HAP-1 (cell line): ENCODE data around the gene GAK.

Experiments used
- DNase-seq, 2 experiments: peaks; one replicate each; pipeline ENCODE4 v3.0.0-alpha.2; 2016 to 2020; ENCODE audit warnings: low spot score in 2 of 2
- H3K27me3 ChIP-seq: fragments of 250-450 bp; sonication (Bioruptor Pico); 2 replicates; pipeline ENCODE4 v1.5.1; 2020; ENCODE audit warnings: low read depth, mild to moderate bottlenecking, moderate library complexity
- H3K36me3 ChIP-seq: fragments of 250-450 bp; sonication (Bioruptor Pico); replicated peaks from 2 replicates; pipeline ENCODE4 v1.5.1; 2020; ENCODE audit warnings: mild to moderate bottlenecking
- H3K4me1 ChIP-seq: fragments of 250-450 bp; sonication (Bioruptor Pico); 2 replicates; pipeline ENCODE4 v1.5.1; 2020; ENCODE audit warnings: mild to moderate bottlenecking
- H3K4me3 ChIP-seq: fragments of 250-450 bp; sonication (Bioruptor Pico); 2 replicates; pipeline ENCODE4 v1.5.1; 2020; ENCODE audit warnings: mild to moderate bottlenecking, moderate library complexity
- H3K9me3 ChIP-seq: fragments of 250-450 bp; sonication (Bioruptor Pico); 2 replicates; pipeline ENCODE4 v1.5.1; 2020; ENCODE audit warnings: mild to moderate bottlenecking, moderate library complexity
- in situ Hi-C: fragments of 300-500 bp; cut with MboI; formaldehyde crosslinking; loops from 3 replicates; pipeline ENCODE4 v1.14.3; 2020; ENCODE audit warnings: low sequenced_read_pairs, inconsistent platforms, mixed read lengths

GAK gene

GRCh38 chr4:829761-830600 is 102.1 kb downstream of the GAK start:
- in situ Hi-C loops, result no loop called here
- H3K36me3 ChIP-seq, result no peaks in the 10 kb centered on the region
- H3K4me3 ChIP-seq, result no peak overlapping the region
- no peaks in the 10 kb centered on the region for H3K4me1 ChIP-seq
- peaks cover 4% of the 10 kb centered on the region; the same call in 1 of the 2 replicates for H3K9me3 ChIP-seq
- no peak for DNase-seq
- peaks cover 14% of the 10 kb centered on the region for H3K27me3 ChIP-seq

DNA sequence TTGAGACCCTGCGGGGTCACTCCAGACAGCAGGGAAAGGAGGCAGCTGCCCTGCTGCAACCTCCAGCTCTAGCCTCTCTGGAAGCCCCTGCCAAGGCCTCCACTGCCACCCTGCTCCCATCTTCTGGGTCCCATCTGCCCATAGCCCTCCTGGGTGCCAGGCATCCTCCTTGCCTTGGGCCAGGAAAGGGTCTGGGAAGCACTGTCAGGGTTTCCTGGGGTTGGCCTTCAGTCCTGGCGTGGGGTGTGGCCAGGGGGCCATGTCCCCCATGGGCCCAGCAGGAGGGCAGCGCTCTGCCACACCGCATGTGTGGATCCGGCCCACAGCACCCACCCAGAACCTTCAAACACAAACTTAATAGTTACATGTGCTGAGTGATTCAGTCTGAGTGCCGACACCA is 102.8 kb downstream of the GAK start:
- Histone ChIP-seq H3K4me3 (no peak overlapping the region), H3K4me1 (no peaks in the 10 kb centered on the region), H3K9me3 (peaks cover 4% of the 10 kb centered on the region; the same call in 1 of the 2 replicates), H3K36me3 (no peaks in the 10 kb centered on the region), H3K27me3 (peaks cover 21% of the 10 kb centered on the region)
- no peak for DNase-seq
- in situ Hi-C loops, result no loop called here

DNA sequence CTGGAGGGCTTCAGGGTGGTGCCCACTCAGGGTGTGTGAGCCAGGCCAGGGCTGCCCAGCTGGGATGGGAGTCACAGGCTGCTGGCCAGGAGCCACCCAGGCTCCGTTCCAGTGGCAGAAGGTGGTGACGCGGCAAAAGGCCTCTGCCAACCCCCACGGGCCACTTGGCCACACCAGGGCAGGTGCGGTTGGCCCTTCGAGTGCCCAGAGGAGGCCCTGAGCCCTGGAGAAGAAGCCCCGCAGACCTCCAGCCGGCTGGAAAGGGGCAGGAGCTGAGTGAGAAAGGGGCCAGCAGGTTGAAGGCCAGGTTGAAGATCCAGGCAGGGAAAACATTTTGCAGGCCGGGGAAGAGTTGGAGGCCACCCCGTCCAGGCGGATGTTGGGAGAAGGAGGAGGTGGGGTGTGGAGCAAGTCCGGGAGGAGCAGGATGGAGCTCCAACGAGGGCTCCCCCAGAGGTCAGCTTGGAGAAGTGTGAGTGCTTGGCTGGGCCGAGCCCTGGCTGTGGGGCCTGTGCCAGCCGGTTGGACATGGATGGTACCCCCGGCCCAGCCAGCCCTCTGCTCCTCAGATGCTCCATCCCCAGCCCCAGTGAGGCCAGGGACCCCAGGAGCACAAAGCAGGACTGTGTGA is 103.4 kb downstream of the GAK start:
- H3K27me3 ChIP-seq, result peaks cover 26% of the 10 kb centered on the region
- H3K36me3 ChIP-seq, result no peaks in the 10 kb centered on the region
- DNase-seq, result no peak

GRCh38 chr4:827209-828081 is 104.7 kb downstream of the GAK start:
- H3K4me1 ChIP-seq, result no peaks in the 10 kb centered on the region
- peaks cover 4% of the 10 kb centered on the region; the same call in 1 of the 2 replicates for H3K9me3 ChIP-seq
- H3K36me3 ChIP-seq, result no peaks in the 10 kb centered on the region
- no peak for DNase-seq
- in situ Hi-C loops, result no loop called here
- peaks cover 33% of the 10 kb centered on the region for H3K27me3 ChIP-seq
- H3K4me3 ChIP-seq, result no peak overlapping the region

More for the DNA sequence above, 103.4 kb downstream of the GAK start:
- Histone ChIP-seq H3K4me1 (no peaks in the 10 kb centered on the region), H3K9me3 (peaks cover 4% of the 10 kb centered on the region; the same call in 1 of the 2 replicates), H3K4me3 (no peak overlapping the region)
- in situ Hi-C loops, result no loop called here

GRCh38 chr4:826508-827208 is 105.5 kb downstream of the GAK start:
- no peak for DNase-seq
- Histone ChIP-seq H3K36me3 (no peaks in the 10 kb centered on the region), H3K27me3 (peaks cover 35% of the 10 kb centered on the region), H3K4me3 (peak overlapping the region; percentile 17), H3K4me1 (no peaks in the 10 kb centered on the region), H3K9me3 (peaks cover 4% of the 10 kb centered on the region; the same call in 1 of the 2 replicates)
- in situ Hi-C loops, result no loop called here

- Histone ChIP-seq H3K4me1 (no peaks in the 10 kb centered on the region), H3K27me3 (peaks cover 38% of the 10 kb centered on the region), H3K9me3 (no peaks in the 10 kb centered on the region), H3K36me3 (no peaks in the 10 kb centered on the region), H3K4me3 (peak within 1 kb of the TSS; percentile 17)
- in situ Hi-C loops, result no loop called here
- peak; percentile 12 to 72 for DNase-seq
Observed at GRCh38 chr4:825971-826330, 106.2 kb downstream of the GAK start, which contains the start of gene CPLX1. CPLX1 (minus strand) TSS chr4:826129; CDS start chr4:824522, 1,607 bp downstream.

- peak in 1 of 2 experiments; percentile 53 for DNase-seq
- H3K36me3 ChIP-seq, result no peaks in the 10 kb centered on the region
- no peaks in the 10 kb centered on the region for H3K4me1 ChIP-seq
- H3K9me3 ChIP-seq, result no peaks in the 10 kb centered on the region
- H3K27me3 ChIP-seq, result peaks cover 38% of the 10 kb centered on the region
- no peak overlapping the region for H3K4me3 ChIP-seq
- in situ Hi-C loops, result no loop called here
Observed at GRCh38 chr4:825063-825970, 106.8 kb downstream of the GAK start.

- Histone ChIP-seq H3K4me1 (no peaks in the 10 kb centered on the region), H3K4me3 (no peak overlapping the region), H3K27me3 (peaks cover 38% of the 10 kb centered on the region), H3K9me3 (no peaks in the 10 kb centered on the region), H3K36me3 (no peaks in the 10 kb centered on the region)
- no peak for DNase-seq
- in situ Hi-C loops, result no loop called here
Observed at GRCh38 chr4:824461-825062, 107.6 kb downstream of the GAK start.

DNA sequence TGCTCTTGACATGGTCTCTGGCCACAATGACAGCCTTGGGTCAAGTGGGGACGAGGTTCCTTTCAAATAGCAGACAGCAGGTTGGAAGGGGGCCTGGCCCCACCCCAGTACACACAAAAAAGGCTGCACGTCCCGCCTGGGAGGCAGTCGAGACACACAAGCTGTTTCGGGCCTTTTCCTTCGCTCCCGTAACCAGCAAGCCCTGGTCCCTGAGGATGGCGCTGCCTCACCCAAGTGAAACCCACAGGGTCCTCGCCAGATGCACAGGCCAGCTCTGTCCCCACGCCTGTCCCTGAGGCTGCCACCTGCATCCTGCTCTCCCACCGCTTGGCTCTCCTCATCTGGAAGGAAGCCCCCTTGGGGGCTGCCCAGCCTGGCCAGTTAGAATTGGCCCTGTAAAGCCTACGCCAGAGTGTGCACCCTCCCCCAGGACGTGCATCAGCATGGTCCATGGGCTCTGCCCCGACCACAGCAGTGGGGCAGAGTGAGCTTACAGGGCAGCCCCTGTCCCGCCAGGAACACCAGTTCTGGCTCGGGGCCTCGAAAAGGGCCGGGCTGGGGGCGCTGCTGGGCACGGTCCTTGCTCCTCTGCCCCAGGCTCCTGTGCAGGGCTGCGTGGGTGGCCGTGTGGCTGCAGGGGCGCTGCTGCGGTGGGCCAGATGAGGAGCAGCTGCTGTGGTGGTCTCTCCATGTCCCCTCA is 108.2 kb downstream of the GAK start:
- in situ Hi-C loops, result no loop called here
- no peaks in the 10 kb centered on the region for H3K36me3 ChIP-seq
- peaks cover 38% of the 10 kb centered on the region for H3K27me3 ChIP-seq
- no peaks in the 10 kb centered on the region for H3K9me3 ChIP-seq
- H3K4me3 ChIP-seq, result no peak overlapping the region
- H3K4me1 ChIP-seq, result no peaks in the 10 kb centered on the region
- DNase-seq, result no peak

DNA sequence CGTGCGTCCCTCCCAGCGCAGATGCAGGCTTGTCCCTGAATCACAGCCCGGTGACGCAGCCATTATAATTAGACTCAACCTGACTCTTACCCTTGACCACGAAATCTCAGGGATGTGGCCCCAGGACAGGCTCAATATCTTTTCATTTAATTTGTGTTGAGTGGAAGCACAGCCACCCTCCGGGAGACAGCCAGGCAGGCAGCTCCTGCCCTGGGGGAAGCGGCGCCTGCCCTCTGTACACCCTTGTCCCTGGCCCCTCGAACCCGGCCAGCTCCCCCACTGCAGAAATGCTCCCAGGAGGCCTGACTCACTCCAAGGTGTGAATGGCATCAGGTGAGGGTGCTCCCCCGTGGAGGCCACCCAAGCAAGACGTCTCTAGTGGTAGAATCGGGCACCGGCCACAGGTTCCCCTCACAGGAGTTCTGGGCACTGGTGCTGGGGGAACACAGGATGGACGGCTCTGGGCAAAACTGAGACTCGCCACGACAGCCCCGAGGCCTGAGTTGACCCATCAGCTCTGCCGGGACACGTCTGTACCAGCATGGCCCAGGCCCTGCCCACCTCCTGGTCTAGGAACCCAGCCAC is 108.8 kb downstream of the GAK start:
- Histone ChIP-seq H3K9me3 (no peaks in the 10 kb centered on the region), H3K4me3 (no peak overlapping the region), H3K36me3 (no peaks in the 10 kb centered on the region), H3K27me3 (peaks cover 38% of the 10 kb centered on the region), H3K4me1 (no peaks in the 10 kb centered on the region)
- DNase-seq, result no peak
- in situ Hi-C loops, result no loop called here

GRCh38 chr4:822361-823175 is 109.5 kb downstream of the GAK start:
- Histone ChIP-seq H3K9me3 (no peaks in the 10 kb centered on the region), H3K36me3 (no peaks in the 10 kb centered on the region), H3K4me1 (no peaks in the 10 kb centered on the region), H3K27me3 (peaks cover 34% of the 10 kb centered on the region), H3K4me3 (no peak overlapping the region)
- in situ Hi-C loops, result no loop called here
- DNase-seq, result no peak
